Measurements from ENCODE around the gene SMPD4.
"Not testable (repeated sequence)": the region's sequence is repeated elsewhere in the genome, so short reads cannot be mapped to it uniquely, and the experiment has no call there.

Gene SMPD4

DNA sequence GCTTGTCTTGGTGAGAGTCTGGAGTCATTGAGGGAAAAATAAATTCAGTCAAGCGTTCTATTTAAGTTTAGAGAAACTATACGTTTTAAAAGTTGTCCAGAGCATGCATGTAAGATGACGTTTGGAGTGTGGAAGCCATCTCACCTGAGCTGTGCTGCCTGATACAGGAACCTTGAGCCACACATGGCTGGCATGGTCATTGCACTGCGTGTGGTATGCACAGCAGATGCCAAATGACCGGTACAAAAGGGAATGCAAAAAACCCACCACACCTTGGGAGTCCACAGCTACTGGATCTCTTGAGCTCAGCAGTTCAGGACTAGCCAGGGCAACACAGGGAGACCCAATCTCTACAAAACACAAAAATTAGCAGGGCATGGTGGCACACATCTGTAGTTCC is 5.0 kb upstream of the SMPD4 start:
- TF ChIP-seq CTCF (IDR thresholded peaks at IDR 0.05; ENCODE audit: low read depth, low read length, missing control alignments) = no peak
- DNase-seq (ENCODE audit: extremely low read depth, low read depth) = no peak

GRCh38 chr2:130185896-130186295 is 4.5 kb upstream of the SMPD4 start:
- H3K4me3 ChIP-seq (replicated peaks; ENCODE audit: low read depth, low read length) = no peak overlapping the region
- DNase-seq (ENCODE audit: extremely low read depth, low read depth) = no peak
- no peak for TF ChIP-seq CTCF (IDR thresholded peaks at IDR 0.05; ENCODE audit: low read depth, low read length, missing control alignments)

More for the DNA sequence above, 5.0 kb upstream of the SMPD4 start:
- no peak overlapping the region for H3K4me3 ChIP-seq (replicated peaks; ENCODE audit: low read depth, low read length)

- TF ChIP-seq CTCF (IDR thresholded peaks at IDR 0.05; ENCODE audit: low read depth, low read length, missing control alignments) = no peak
- no peak for DNase-seq (ENCODE audit: extremely low read depth, low read depth)
These were observed 4.0 kb upstream of the SMPD4 start for GRCh38 chr2:130185436-130185835.

DNA sequence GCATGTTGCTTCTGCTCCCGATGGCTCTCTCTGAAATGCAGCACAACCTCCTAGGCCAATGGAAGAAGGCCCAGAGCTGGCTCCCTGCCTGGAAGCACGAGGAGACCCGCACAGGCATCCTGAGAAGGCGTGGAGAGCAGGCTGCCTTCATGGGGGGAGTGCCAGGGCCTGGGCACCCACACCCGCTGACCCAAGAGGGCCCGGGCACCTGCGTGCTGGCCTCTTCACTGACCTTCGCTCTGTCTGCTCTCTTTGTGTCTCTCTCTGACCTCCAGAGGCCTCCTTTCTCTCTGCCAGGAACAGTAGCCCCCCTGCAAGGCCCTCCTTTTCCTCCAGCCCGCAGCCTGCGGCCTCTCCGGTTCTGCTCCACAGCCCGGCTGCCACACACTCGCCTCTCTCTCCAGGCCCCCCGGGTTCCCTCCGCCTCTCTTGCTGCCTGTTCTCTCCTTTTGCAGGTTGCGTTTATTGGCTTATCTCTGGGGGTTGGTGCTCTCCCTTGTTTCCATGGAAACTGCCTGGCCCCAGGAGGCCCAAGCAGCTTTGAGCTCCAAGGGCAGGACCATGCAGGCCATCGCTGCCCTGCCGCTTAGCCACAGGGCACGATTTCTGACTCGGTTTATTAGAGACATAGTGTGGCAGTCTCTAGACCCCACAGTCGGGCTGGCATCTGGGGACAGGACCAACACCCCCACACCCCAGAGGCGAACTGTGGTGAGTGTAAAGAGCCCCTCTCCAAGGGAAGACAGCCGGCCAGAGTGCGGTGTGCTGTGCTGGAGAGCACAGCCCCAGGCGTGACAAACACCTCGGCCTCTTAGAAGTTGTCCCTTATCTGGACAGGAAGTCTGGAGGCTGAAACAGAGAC is 2.3 kb upstream of the SMPD4 start:
- TF ChIP-seq CTCF (IDR thresholded peaks at IDR 0.05; ENCODE audit: low read depth, low read length, missing control alignments) = no peak
- DNase-seq (ENCODE audit: extremely low read depth, low read depth) = no peak
- H3K4me3 ChIP-seq (replicated peaks; ENCODE audit: low read depth, low read length) = peak overlapping the region; percentile 88

More at GRCh38 chr2:130185436-130185835, 4.0 kb upstream of the SMPD4 start:
- no peak overlapping the region for H3K4me3 ChIP-seq (replicated peaks; ENCODE audit: low read depth, low read length)

DNA sequence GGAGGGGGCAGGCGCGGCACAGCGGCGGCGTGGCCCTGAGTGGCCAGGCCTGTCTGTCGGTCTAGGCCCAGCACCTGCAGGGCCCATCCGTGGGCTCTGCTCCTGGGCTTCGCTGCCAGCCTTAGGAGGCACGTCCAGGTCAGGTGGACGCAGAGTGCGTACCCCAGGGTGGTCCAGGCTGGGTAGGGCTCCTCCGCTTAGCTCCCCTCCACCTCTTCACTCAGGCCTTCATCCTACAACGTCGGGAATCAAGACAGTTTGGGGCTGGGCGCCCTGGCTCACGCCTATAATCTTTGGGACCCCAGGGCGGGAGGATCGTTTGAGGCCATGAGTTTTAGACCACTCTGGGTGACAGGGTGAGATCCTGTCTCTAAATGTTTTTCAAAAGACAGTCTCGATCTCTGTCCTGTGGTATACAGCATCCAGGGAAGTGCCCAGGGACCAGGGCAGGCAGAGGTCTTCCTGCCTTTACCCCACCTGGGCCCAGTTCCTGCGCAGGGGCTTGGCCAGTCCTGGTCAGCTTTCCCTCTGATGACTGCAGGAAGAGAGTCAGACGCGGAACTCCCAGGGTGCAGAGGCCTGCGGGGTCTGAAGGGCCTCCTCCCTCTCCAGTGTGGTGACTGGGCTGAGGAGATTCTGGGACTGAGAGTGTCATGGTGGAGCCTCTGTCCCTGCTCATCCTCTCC is 1.6 kb upstream of the SMPD4 start:
- peak overlapping the region; percentile 88 for H3K4me3 ChIP-seq (replicated peaks; ENCODE audit: low read depth, low read length)
- not testable (repeated sequence) for DNase-seq (ENCODE audit: extremely low read depth, low read depth)

GRCh38 chr2:130181880-130182682 is 679 bp upstream of the SMPD4 start, which contains the start of gene MZT2B:
MZT2B (plus strand) TSS chr2:130182262; CDS start chr2:130182283, 21 bp downstream.
- peak within 1 kb of the TSS; percentile 88 for H3K4me3 ChIP-seq (replicated peaks; ENCODE audit: low read depth, low read length)
- DNase-seq (ENCODE audit: extremely low read depth, low read depth) = peak; percentile 37
- peak; percentile 63 for TF ChIP-seq CTCF (IDR thresholded peaks at IDR 0.05; ENCODE audit: low read depth, low read length, missing control alignments)

DNA sequence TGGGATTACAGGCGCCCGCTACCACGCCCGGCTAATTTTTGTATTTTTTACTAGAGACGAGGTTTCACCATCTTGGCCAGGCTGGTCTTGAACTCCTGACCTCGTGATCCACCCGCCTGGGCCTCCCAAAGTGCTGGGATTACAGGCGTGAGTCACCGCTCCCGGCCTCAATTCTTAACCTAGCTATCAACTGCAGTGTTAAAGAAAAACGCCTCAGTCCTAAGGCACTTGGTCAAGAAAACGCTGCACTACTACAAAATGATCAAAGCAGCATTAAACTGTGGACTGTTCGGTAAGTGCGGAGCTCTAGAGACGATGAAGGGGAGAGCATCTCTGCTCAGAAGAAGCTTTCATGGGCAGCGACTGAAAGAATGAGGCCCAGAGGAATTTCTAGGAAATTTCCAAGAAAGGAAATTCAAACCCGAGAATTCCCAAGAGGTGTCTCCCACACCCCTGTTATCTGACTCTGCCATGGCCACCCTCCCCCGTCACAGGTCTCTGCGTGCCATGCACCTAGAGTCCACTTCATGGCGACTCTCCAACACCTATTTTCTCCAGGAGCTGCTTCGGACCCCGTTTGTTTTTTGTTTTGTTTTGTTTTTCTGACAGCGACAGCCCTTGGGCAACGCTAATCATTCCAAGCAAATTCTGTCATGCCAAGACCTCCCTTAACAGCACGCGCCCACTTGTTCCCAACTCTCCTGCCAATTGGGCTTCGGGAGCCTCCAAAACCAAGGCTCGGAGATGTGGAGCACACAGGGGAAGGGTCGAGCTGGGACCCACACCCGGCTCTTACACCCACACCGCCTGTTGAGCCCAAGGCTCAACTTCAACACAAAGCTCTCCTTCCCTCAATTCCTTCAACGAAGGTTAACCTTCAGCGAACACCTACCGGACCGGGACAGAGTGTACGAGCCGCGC is 738 bp downstream of the SMPD4 start:
- H3K4me3 ChIP-seq (replicated peaks; ENCODE audit: low read depth, low read length) = peak overlapping the region; percentile 88
- DNase-seq (ENCODE audit: extremely low read depth, low read depth) = not testable (repeated sequence)

DNA sequence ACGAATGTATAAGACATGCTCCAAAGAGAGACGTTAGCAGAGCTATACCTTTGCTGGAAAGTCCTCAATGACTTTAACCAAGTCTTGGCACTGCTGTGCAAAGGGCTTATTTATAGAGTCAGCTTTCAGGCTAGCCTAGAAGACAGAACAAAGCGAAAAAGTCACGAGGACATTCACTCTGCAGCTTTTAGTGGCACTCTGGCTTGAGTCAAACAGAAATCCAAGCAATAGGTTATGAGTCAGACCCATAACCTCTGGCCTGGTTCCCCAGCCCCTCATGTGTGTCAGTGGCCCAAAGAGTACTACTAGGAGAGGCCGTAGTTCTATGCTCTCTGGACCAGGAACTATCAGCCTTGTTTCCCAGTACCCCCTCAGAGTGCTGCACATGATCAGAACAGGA is 6.5 kb downstream of the SMPD4 start:
- DNase-seq (ENCODE audit: extremely low read depth, low read depth); H3K4me3 ChIP-seq (replicated peaks; ENCODE audit: low read depth, low read length): not testable (repeated sequence)

Data from HFF-Myc (cell line).